Transverse colon (tissue), 4 donors: ENCODE results near the gene RHOV.

Experiments used
- EP300 ChIP-seq: sonication (generic); formaldehyde crosslinking; IDR thresholded peaks from one replicate; pipeline ENCODE4 v1.6.1; 2017; ENCODE audit warnings: antibody characterized with exemption, low read depth
- POLR2A ChIP-seq: fragments of 450-650 bp; IDR thresholded peaks from one replicate; pipeline ENCODE4 v1.6.1; 2016; ENCODE audit warnings: antibody characterized with exemption, mild to moderate bottlenecking, moderate library complexity
- POLR2AphosphoS5 ChIP-seq, 3 donors: sonication (generic); formaldehyde crosslinking; IDR thresholded peaks; one replicate each; pipeline ENCODE4 v1.6.1; 2016; ENCODE audit warnings: antibody characterized with exemption in 3 of 3
- TF ChIP-seq, protein P1 (sequence below), 5 experiments: fragments of 200-600 bp in 3 of 5; fragments of 450-650 bp in 2 of 5; sonication (generic) in 3 of 5; IDR thresholded peaks; 1 replicate in 2 of 5; 2 replicates in 3 of 5; pipeline ENCODE4 v1.5.1; 2016 to 2017; ENCODE audit warnings: antibody characterized with exemption in 5 of 5, inconsistent platforms in 3 of 5, mild to moderate bottlenecking in 2 of 5, moderate library complexity in 1 of 5

DNA sequence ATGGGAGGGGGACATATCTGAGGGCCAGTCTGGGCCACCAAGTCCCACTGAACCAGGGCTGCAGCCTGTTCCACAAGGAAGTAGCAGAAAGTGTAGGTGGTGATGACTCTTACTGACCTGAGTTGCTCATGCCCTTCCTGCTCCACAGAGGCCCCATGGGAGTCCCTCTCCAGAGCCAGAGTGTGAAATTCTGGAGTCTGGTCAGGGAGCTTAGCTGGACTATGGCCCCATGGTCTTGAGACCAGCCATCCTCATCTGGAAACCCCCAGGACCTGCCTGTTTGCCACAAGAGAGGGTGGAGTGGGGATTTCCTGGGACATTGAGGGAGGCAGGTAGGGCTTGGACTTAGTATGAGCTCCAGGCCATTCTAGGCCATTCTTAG, 27.2 kb downstream of the RHOV start:
- TF ChIP-seq, protein P1, sequence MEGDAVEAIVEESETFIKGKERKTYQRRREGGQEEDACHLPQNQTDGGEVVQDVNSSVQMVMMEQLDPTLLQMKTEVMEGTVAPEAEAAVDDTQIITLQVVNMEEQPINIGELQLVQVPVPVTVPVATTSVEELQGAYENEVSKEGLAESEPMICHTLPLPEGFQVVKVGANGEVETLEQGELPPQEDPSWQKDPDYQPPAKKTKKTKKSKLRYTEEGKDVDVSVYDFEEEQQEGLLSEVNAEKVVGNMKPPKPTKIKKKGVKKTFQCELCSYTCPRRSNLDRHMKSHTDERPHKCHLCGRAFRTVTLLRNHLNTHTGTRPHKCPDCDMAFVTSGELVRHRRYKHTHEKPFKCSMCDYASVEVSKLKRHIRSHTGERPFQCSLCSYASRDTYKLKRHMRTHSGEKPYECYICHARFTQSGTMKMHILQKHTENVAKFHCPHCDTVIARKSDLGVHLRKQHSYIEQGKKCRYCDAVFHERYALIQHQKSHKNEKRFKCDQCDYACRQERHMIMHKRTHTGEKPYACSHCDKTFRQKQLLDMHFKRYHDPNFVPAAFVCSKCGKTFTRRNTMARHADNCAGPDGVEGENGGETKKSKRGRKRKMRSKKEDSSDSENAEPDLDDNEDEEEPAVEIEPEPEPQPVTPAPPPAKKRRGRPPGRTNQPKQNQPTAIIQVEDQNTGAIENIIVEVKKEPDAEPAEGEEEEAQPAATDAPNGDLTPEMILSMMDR (IDR thresholded peaks at IDR 0.05) = no peak
- TF ChIP-seq POLR2AphosphoS5 (IDR thresholded peaks at IDR 0.05) (peak in 1 of 3 donors; percentile 49), POLR2A (no peak), EP300 (no peak)
